Neural progenitor cell (in vitro differentiated cells): ENCODE results near the gene APLN. TPM values are rescaled to one million over a fixed set of nuclear protein-coding genes. Genes with fewer than 3 reads are reported as not detected.
A peak's percentile ranks its signal among the peaks of the same experiment; 100 is the strongest.

Experiments used
- DNase-seq: peaks from one replicate; pipeline ENCODE4 v3.0.0-alpha.2; 2016; ENCODE audit warnings: low spot score
- H2AFZ ChIP-seq: fragments of 200-600 bp; sonication (generic); replicated peaks from 2 replicates; pipeline ENCODE4 v1.6.1; 2016; ENCODE audit warnings: antibody characterized with exemption
- H3F3A ChIP-seq: fragments of 200-600 bp; sonication (generic); 2 replicates; pipeline ENCODE4 v1.6.1; 2016; ENCODE audit warnings: antibody characterized with exemption, low read depth
- H3K27ac ChIP-seq: fragments of 200-600 bp; sonication (generic); 2 replicates; pipeline ENCODE4 v1.5.1; 2016; ENCODE audit warnings: mild to moderate bottlenecking
- H3K27me3 ChIP-seq: fragments of 200-600 bp; sonication (generic); 2 replicates; pipeline ENCODE4 v1.6.1; 2016; ENCODE audit warnings: mild to moderate bottlenecking, moderate library complexity
- H3K36me3 ChIP-seq: fragments of 200-600 bp; sonication (generic); 2 replicates; pipeline ENCODE4 v1.5.1; 2016
- H3K4me1 ChIP-seq: fragments of 200-600 bp; sonication (generic); 2 replicates; pipeline ENCODE4 v1.6.1; 2016; ENCODE audit warnings: mixed run types
- H3K4me2 ChIP-seq: fragments of 200-600 bp; sonication (generic); 2 replicates; pipeline ENCODE4 v1.6.1; 2016
- H3K4me3 ChIP-seq: fragments of 200-600 bp; sonication (generic); 2 replicates; pipeline ENCODE4 v1.5.1; 2016
- H3K79me2 ChIP-seq: fragments of 200-600 bp; sonication (generic); 2 replicates; pipeline ENCODE4 v1.6.1; 2016; ENCODE audit warnings: low read depth
- H3K9ac ChIP-seq: fragments of 200-600 bp; sonication (generic); 2 replicates; pipeline ENCODE4 v1.6.1; 2016
- H3K9me3 ChIP-seq: fragments of 200-600 bp; sonication (generic); 2 replicates; pipeline ENCODE4 v1.5.1; 2016; ENCODE audit warnings: low read depth
- H4K20me1 ChIP-seq: fragments of 200-600 bp; sonication (generic); 2 replicates; pipeline ENCODE4 v1.6.1; 2016; ENCODE audit warnings: low read depth
- H3K27ac Mint-ChIP-seq: 3 replicates; pipeline ENCODE4 v1.8.0; 2021; ENCODE audit warnings: mixed read lengths
- H3K27me3 Mint-ChIP-seq: 2 replicates; pipeline ENCODE4 v1.8.0; 2022; ENCODE audit warnings: low read depth, mild to moderate bottlenecking, inconsistent platforms, moderate library complexity, mixed read lengths; ENCODE audit not compliant: insufficient read depth
- H3K36me3 Mint-ChIP-seq: 3 replicates; pipeline ENCODE4 v1.8.0; 2021; ENCODE audit warnings: mixed read lengths
- H3K4me1 Mint-ChIP-seq: 3 replicates; pipeline ENCODE4 v1.8.0; 2021; ENCODE audit warnings: mixed read lengths
- H3K4me3 Mint-ChIP-seq: 3 replicates; pipeline ENCODE4 v1.8.0; 2021; ENCODE audit warnings: mild to moderate bottlenecking, moderate library complexity, mixed read lengths
- H3K9me3 Mint-ChIP-seq: 3 replicates; pipeline ENCODE4 v1.8.0; 2020; ENCODE audit warnings: mixed read lengths
- EZH2 ChIP-seq: fragments of 200-600 bp; sonication (generic); IDR thresholded peaks from 2 replicates; pipeline ENCODE4 v1.6.1; 2017; ENCODE audit warnings: antibody characterized with exemption, mild to moderate bottlenecking, moderate library complexity
- EZH2phosphoT487 ChIP-seq: fragments of 200-600 bp; sonication (generic); IDR thresholded peaks from 2 replicates; pipeline ENCODE4 v1.6.1; 2017; ENCODE audit warnings: antibody characterized with exemption
- total RNA-seq: library from RNA; depleted of rRNA; stranded (reverse); fragments of >200 nt; gene quantifications from 2 replicates; pipeline ENCODE4 v1.2.3, GENCODE V29; 2015; ENCODE audit warnings: low replicate concordance
- TF ChIP-seq, protein P1 (sequence below): fragments of 200-600 bp; sonication (generic); IDR thresholded peaks from 2 replicates; pipeline ENCODE4 v1.5.1; 2017; ENCODE audit warnings: antibody characterized with exemption, mild to moderate bottlenecking

Gene APLN
- total RNA-seq, 1 donor from 2014 or later = 0.22 TPM

DNA sequence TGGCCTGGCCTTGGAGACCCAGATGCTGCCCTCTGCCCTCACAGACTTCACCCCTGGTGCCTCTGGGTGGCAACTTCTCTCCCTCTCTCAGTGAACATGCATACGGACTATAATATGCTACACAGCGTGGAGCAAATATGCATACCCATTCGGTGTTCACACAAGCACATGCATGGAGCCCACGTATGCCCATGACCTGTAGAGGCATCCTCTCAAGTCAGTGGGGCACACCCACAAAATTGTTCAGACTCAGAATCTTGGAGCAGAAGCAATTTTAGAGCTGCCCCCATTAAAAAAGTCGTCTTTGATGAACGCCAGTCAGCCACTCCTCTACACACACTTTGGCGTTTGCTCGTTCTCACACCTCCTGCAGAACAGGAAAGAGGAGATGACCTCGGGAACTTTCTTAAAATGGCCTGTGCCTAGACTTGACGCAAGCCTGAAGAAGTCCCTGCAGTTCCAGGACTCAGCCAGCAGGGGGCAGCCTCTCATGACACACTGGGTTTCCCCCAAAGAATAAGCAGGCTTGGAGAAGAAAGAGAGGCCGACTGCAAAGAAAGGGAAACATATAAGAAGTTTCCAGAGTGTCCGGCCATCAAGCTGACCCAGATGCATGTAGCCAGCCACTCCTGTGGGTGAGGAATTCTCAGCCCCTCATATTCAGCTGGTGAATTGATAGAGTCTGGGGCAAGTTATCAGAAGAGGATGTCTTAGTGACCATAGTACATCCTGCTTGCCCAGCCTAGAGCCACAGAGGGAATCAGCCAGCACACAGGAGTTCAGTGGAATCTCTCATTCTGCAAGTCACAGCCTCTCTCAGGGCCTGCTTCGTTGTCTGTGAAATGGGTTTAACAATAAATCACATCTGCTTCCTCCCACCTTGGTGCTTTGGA is 17.3 kb downstream of the APLN start:
- TF ChIP-seq, protein P1, sequence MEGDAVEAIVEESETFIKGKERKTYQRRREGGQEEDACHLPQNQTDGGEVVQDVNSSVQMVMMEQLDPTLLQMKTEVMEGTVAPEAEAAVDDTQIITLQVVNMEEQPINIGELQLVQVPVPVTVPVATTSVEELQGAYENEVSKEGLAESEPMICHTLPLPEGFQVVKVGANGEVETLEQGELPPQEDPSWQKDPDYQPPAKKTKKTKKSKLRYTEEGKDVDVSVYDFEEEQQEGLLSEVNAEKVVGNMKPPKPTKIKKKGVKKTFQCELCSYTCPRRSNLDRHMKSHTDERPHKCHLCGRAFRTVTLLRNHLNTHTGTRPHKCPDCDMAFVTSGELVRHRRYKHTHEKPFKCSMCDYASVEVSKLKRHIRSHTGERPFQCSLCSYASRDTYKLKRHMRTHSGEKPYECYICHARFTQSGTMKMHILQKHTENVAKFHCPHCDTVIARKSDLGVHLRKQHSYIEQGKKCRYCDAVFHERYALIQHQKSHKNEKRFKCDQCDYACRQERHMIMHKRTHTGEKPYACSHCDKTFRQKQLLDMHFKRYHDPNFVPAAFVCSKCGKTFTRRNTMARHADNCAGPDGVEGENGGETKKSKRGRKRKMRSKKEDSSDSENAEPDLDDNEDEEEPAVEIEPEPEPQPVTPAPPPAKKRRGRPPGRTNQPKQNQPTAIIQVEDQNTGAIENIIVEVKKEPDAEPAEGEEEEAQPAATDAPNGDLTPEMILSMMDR = peak; percentile 82
- TF ChIP-seq EZH2 = no peak
- H3K4me1 Mint-ChIP-seq = peaks cover 51% of the 10 kb centered on the region
- H3K4me3 Mint-ChIP-seq = no peak overlapping the region
- Histone ChIP-seq H3K4me2 (no peak overlapping the region), H3K27ac (no peak overlapping the region), H3K9ac (no peak overlapping the region), H3K79me2 (no peaks in the 10 kb centered on the region), H3K27me3 (no peaks in the 10 kb centered on the region), H3K4me3 (no peak overlapping the region), H3K4me1 (no peaks in the 10 kb centered on the region), H4K20me1 (no peaks in the 10 kb centered on the region), H3K9me3 (no peaks in the 10 kb centered on the region), H3F3A (no peaks in the 10 kb centered on the region), H3K36me3 (no peaks in the 10 kb centered on the region), H2AFZ (peak overlapping the region; percentile 63)
- H3K27ac Mint-ChIP-seq = peak overlapping the region; percentile 33
- H3K36me3 Mint-ChIP-seq = no peaks in the 10 kb centered on the region
- H3K27me3 Mint-ChIP-seq = peaks cover 17% of the 10 kb centered on the region
- peaks cover 10% of the 10 kb centered on the region for H3K9me3 Mint-ChIP-seq
- DNase-seq = peak; percentile 68

DNA sequence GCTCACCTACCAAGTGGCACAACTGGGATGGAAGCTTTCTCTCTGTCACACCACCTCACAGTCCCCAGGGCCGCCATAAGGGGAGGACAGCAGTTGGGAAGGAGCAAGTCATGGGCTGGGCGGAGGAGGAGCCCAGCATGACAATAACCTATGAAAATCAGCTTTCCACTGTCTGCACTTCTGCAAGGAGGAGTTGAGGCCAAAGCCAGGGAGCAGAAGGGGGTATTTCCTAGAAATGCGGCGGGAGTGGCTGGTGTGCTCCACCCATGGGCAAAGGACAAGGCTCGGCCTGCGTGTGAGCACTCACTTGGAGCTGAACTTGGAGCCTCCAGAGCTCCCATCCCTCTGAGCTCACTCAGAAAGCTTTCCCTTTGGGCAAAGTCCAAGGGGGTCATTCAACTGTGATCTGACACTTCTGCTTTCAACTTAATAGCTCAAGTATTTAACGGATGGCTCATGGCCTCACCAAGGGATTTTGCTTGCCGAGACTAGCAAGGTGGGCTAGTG is 18.5 kb downstream of the APLN start:
- Histone ChIP-seq H3K4me3 (no peak overlapping the region), H3K9ac (no peak overlapping the region), H4K20me1 (no peaks in the 10 kb centered on the region), H3K4me2 (no peak overlapping the region), H3K79me2 (no peaks in the 10 kb centered on the region), H3K36me3 (no peaks in the 10 kb centered on the region), H3K27ac (no peak overlapping the region), H3K27me3 (no peaks in the 10 kb centered on the region), H3F3A (no peaks in the 10 kb centered on the region), H3K9me3 (no peaks in the 10 kb centered on the region), H3K4me1 (no peaks in the 10 kb centered on the region), H2AFZ (no peak overlapping the region)
- Mint-ChIP-seq H3K27me3 (peaks cover 24% of the 10 kb centered on the region), H3K4me1 (peaks cover 51% of the 10 kb centered on the region), H3K27ac (no peak overlapping the region), H3K4me3 (no peak overlapping the region), H3K36me3 (no peaks in the 10 kb centered on the region), H3K9me3 (peaks cover 4% of the 10 kb centered on the region)
- TF ChIP-seq EZH2 (no peak), EZH2phosphoT487 (no peak)
- TF ChIP-seq, protein P1 = no peak
- no peak for DNase-seq

DNA sequence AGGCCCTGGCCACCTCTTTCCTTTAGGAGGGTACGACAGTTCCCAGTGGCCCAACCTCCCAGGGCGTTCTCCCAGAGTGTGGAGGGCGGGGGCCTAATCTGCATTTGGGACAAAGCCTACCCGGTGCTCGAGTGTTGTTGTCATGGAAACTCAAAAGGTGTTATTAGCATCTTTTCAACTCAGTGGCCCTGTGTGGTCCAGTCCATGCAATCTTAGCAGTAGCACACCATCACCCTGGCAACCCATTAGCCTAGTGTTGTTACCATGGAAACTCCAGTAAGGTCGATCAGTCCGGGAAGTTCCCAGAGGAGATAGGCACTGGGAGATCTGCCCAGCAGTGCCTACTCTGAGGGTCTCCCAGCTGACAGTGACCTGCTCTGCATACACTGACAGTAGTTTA is 20.2 kb downstream of the APLN start:
- Histone ChIP-seq H3K27ac (no peak overlapping the region), H4K20me1 (no peaks in the 10 kb centered on the region), H3K9ac (no peak overlapping the region), H2AFZ (no peak overlapping the region), H3K9me3 (no peaks in the 10 kb centered on the region), H3K36me3 (no peaks in the 10 kb centered on the region), H3K4me1 (no peaks in the 10 kb centered on the region), H3K27me3 (no peaks in the 10 kb centered on the region), H3F3A (no peaks in the 10 kb centered on the region), H3K79me2 (no peaks in the 10 kb centered on the region), H3K4me2 (no peak overlapping the region), H3K4me3 (no peak overlapping the region)
- TF ChIP-seq, protein P1 = no peak
- no peak for TF ChIP-seq EZH2phosphoT487
- no peak for TF ChIP-seq EZH2
- Mint-ChIP-seq H3K9me3 (no peaks in the 10 kb centered on the region), H3K27me3 (peaks cover 27% of the 10 kb centered on the region), H3K36me3 (no peaks in the 10 kb centered on the region), H3K4me1 (peaks cover 50% of the 10 kb centered on the region), H3K4me3 (no peak overlapping the region), H3K27ac (peak overlapping the region; percentile 93)
- peak; percentile 68 for DNase-seq
